HG03064 (cell line): ENCODE measurements around the gene PYGM.
"Not testable (repeated sequence)": the region's sequence is repeated elsewhere in the genome, so short reads cannot be mapped to it uniquely, and the experiment has no call there.

Source experiments
- ATAC-seq: cut with Tn5 transposase; IDR thresholded peaks from one replicate; pipeline ENCODE4 v1.9.1; 2021; ENCODE audit warnings: low read depth; ENCODE audit not compliant: unreplicated experiment

The PYGM gene

GRCh38 chr11:64701956-64702355, 57.8 kb downstream of the PYGM start:
- ATAC-seq = not testable (repeated sequence)

GRCh38 chr11:64698427-64698826, 61.3 kb downstream of the PYGM start:
- no peak for ATAC-seq

GRCh38 chr11:64697663-64698375, 62.0 kb downstream of the PYGM start:
- no peak for ATAC-seq
